ENCODE results near the gene TXNRD2.

TXNRD2 gene

GRCh38 chr22:19875531-19876313, 65.9 kb downstream of the TXNRD2 start:
- DNase-seq (ENCODE audit: low spot score) = no peak

DNA sequence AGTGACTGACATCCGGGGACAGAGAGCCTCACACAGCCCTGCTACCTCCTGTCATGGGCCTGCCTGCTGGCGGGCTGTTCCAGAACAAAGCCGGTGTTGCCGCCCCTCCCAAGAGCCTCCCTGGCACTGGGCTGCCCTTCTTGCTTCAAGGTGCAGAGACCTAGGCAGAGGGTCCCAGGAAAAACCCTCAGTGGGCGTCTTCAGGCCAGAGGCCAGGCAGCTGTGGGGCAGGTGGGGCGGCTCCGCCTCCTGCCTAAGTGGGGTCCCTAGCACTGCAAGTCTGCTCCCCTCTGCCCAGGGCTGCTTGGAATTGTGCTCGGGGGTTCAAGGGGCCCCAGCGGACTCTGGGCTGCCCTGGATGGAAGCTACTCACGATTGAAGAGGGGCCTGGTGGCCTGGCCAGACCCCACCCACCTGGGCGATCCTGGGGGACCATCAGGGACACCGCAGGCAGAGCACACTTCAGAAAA, 66.5 kb downstream of the TXNRD2 start:
- DNase-seq (ENCODE audit: low spot score) = no peak

DNA sequence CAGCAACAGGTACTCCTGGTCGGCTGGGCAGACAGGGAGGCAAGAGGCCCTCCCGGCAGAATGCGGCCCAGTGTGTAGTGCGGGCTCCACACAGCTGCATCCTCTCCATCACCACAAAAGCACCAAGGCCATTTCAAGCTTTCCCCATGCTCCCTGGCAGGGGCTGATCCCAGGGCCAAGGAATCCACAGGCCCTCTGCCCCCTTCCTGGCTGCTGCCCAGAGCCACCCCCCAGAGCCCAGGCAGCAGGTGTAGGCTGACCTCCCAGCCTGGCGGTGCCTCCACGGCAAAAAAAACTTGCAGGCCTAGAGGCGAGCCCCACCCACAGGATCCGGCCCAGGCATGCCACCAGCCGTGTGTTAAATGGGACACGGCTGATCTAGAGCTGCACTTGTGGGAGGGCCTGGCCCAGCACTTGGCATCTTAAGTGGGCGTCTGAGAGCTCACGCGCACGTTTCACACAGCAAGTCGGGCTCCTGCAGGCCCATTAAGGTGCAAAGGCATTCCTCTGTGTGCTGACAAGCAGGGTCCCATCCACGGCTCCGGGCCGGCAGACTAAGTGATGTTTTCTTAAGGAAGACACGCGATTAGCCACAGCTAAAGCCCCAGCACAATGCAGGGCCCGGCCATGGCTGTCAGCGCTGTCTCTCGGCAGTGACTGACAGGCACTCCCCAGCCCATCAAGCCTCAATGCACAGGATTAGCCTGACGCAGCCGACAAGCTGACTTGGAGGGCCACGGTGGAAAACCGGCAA, 67.1 kb downstream of the TXNRD2 start:
- DNase-seq (ENCODE audit: low spot score) = no peak

DNA sequence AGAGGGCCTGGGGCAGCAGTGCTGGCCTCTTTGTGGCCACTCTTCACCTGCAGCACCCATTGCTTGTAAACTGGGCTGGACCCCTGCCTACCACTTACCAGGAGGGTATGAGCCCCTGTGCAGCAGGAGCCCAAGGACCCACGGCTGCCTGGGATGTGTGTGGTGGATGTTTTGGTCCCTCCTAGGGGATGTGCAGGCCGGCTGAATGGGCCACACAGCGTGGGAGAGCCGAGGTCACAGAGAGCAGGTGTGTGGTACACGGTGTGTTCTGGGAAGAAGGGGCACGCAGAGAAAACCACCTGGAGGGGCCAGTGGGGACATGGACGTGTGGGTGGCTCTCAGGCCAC, 67.7 kb downstream of the TXNRD2 start:
- DNase-seq (ENCODE audit: low spot score) = no peak

GRCh38 chr22:19873138-19873959, 68.3 kb downstream of the TXNRD2 start:
- DNase-seq (ENCODE audit: low spot score) = no peak

DNA sequence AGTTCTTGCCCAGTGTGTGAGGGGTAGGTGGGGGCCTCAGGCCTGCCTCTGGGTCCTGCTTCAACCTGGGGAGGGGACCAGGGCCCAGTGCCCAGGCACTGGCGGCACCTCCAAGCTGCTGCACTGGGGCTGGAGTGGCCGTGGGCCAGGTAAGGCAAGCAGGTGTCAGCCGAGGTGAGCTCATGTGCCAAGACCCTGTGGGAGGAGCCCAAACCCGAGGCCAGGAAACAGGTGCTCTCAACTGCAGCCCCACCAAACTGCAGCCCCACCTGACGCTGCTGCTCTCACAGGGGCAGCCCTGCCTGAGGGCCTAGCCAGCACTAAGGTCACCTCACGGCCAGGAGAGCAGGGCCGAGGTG, 68.9 kb downstream of the TXNRD2 start:
- no peak for DNase-seq (ENCODE audit: low spot score)

GRCh38 chr22:19871845-19872778, 69.5 kb downstream of the TXNRD2 start:
- no peak for DNase-seq (ENCODE audit: low spot score)

DNA sequence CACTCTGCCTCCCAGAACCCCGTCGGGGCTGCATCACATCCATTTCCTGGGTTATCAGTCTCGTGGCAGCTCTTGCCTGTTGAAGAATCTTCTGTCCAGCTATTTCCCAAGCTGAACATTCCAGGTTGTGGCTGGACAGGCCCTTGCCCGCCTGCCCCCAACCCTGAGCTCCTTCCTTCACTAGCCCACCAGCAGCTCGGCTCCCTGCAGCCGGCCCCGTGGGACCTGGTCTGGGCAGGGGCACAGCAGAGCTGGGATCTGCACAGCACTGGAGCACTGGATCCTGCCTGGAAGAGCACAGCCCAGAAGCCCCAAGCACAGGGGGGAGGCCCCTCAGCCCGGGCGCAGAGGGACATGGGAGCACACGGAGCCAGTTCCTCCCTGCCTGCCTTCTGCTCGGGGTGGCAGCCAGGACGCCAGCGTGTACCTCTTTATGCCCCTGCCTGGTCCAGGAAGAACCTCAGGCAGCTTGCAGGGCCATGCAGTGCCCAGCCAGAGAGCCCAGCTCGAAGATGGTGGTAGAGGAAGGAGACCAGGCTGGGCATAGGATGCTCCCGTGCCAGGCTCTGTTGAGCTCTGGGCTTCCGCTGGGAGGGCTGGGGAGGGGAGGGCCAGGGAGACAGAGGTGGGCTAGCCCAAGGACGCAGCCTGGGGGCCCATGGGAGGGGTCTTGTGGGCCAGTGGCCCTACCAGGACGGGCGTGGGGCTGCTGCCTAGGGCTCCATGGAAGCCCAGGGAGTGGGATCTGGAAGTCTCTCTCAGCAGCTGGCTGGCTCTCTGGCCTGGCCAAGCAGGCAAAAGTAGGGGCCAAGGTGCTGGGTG, 70.4 kb downstream of the TXNRD2 start:
- DNase-seq (ENCODE audit: low spot score) = no peak

- DNase-seq (ENCODE audit: low spot score) = no peak
Observed at GRCh38 chr22:19870153-19871022, 71.2 kb downstream of the TXNRD2 start.

DNA sequence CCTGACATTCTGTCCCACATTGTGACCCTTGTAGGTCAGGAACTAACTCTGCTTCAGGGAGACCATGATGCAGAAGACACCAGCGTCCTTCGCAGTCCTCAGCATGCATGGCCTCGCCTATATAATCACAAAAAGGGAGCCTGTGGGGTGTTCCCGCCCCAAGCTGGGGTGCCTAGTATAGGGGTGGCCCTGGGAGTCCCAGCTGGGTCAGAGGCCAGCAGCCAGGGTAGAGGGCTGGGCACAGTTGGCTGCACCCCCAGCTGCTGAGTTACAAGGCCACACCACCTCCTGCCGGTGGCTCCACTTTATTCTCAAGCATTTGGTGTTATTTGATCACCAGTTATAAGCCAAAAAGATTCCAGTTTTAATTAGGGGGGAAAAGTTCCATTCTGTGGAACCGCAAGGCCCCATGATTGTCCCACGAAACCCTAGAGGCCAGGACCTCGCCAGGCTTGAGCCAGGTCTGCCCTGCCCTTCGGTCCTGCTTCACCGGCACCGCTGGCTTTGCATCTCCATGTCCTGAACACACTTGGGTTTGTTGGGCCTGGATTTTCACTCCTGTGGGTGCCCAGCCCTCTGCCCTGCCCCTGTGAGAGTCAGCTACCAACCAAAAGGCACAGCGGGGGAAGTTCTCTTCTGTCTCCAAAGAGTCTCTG, 72.0 kb downstream of the TXNRD2 start:
- DNase-seq (ENCODE audit: low spot score) = no peak

DNA sequence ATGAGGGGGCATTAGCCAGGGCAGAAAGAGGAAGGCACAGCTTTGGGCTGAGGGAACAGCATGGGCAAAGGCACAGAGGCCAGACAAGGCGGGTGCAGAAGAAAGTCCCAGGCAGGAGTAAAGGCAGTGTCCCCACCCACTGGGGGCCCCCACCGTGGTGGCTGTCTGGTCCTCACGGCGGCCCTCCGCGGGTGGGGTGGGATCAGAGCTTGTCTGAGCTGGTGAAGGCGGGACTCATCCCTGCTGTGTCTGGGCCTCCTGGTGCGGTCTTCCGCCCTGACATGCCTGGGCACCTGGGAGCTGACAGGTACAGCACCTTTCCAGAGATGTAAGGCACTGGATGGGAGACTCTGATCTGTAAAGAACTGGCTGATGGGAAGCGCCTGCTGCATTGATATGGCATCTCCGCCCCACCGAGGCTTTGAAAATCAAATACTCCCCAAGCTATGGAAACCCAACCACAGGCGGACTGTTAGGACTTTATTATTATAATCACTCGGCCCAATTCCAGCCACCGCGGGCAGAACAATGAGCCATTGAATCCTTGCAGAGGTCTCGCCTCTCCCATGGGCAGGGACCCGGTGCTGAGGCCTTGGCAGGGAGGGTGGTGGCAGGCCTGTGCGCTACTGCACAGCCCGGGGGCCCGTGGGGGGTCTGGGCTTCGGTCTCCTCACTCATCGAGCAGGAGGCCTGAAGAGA, 72.7 kb downstream of the TXNRD2 start:
- DNase-seq (ENCODE audit: low spot score) = no peak

GRCh38 chr22:19868333-19868732, 73.3 kb downstream of the TXNRD2 start:
- no peak for DNase-seq (ENCODE audit: low spot score)

- no peak for DNase-seq (ENCODE audit: low spot score)
Observed at GRCh38 chr22:19867617-19868016, 74.0 kb downstream of the TXNRD2 start.

DNA sequence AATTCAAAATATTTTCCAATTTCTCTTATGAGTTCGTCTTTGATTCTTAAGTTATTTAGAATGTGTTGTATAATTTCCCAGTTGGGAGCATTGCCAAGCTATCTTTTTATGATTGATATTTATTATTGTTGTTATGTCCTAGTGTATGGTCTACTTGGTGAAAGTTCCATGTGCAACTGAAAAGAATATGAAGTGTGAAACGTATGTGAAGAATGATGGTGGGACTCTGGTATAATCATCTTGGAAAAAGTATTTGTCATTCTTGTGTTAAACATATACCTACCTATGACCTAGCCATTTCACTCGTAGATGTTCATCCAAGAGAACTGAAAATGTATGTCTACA, 75.0 kb downstream of the TXNRD2 start:
- no peak for DNase-seq (ENCODE audit: low spot score)

DNA sequence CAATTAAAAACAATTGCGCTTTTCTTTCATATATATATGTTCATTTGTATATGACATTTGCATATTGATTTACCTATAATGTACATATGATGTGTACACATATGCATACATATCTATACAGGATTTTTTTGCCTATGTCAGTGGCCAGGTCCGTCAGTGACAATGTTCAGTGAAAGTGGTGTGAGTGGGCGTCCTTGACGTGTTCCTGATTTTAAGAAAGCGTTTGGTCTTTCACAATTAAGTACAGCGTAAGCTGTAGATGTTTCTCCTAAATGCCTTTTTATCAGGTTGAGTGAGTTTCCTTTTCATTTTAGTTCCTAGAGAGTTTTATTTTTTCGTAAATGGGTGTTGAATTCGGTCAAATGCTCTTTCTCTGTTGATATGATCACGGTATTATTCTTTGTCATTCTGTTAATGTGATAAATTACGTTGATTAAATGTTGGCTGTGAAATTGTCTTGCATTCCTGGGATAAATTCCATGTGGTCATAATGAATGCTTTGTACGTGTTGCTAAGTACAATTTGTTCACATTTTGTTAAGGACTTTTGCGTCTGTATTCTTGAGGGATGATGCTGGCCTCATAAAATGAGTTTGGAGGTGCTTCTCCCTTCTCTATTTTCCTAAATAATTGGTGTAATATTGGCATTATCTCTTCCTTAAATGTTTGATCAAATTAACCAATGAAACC, 76.3 kb downstream of the TXNRD2 start:
- DNase-seq (ENCODE audit: low spot score) = no peak

- no peak for DNase-seq (ENCODE audit: low spot score)
Observed at GRCh38 chr22:19864538-19865106, 77.0 kb downstream of the TXNRD2 start.

DNA sequence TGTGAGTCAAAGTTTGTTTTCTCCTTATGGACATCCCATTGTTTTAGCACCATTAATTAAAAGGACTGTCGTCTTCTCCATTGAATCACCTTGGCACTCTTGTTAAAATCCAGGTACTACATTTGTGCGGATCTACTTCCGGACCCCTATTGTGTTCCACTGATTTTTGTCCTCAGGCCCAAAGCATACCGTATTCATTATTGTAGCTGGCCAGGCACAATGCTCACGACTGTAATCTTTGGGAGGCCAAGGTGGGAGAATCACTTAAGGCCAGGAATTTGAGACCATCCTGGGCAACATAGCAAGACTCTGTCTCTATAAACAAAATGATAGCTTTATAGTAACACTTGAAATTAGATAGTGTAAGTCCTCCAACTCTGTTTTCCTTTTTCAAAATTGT, 78.0 kb downstream of the TXNRD2 start:
- no peak for DNase-seq (ENCODE audit: low spot score)

Measured in HuH-7 (cell line).